ENCODE data around the gene RGS9.

- TF ChIP-seq CTCF (IDR thresholded peaks at IDR 0.05; ENCODE audit: insufficient read depth, low read length, poor library complexity, severe bottlenecking) (no peak), EZH2phosphoT487 (conservative IDR thresholded peaks at IDR 0.05; ENCODE audit: low read length) (no peak)
Measured at GRCh38 chr17:65265276-65265675, 128.1 kb downstream of the RGS9 start.

Measured in SU-DHL-6 (cell line).